ENCODE measurements around the gene AADACL2.

GRCh38 chr3:151787626-151788025, 53.9 kb downstream of the AADACL2 start:
- no peak for TF ChIP-seq CTCF (conservative IDR thresholded peaks at IDR 0.05)
- TF ChIP-seq ZFX (IDR thresholded peaks at IDR 0.05) = no peak

Data from C4-2B (cell line).